Tibial nerve (tissue), 3 donors: ENCODE measurements around the gene CAP2.

Experiments
- POLR2A ChIP-seq, 2 donors: fragments of 450-650 bp; IDR thresholded peaks; one replicate each; pipeline ENCODE4 v1.6.1; 2017; ENCODE audit warnings: antibody characterized with exemption in 2 of 2, mild to moderate bottlenecking in 2 of 2, moderate library complexity in 2 of 2
- TF ChIP-seq, protein P1 (sequence below), 5 experiments: fragments of 200-600 bp in 3 of 5; fragments of 450-650 bp in 2 of 5; sonication (generic) in 3 of 5; IDR thresholded peaks; one replicate each; pipeline ENCODE4 v1.5.1; 2016 to 2019; ENCODE audit warnings: antibody characterized with exemption in 5 of 5, mild to moderate bottlenecking in 3 of 5, moderate library complexity in 2 of 5

DNA sequence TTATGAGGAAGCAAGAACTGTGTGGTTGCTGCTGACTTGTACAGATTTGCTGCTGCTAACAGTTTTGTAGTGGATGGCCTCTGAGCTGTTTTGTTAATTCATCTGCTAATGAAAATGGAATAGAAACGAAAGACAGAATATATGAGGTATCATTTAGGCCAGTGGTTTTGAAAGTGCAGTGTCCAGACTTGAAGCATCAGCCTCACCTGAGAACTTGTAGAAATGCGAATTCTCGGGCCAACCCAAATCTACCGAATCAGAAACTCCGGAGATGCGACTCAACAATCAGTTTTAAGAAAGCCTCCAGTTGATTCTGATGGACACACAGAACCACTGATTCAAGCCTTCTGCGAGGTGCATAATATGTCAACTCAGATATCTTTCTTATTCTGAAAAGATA, 62.5 kb downstream of the CAP2 start:
- TF ChIP-seq, protein P1, sequence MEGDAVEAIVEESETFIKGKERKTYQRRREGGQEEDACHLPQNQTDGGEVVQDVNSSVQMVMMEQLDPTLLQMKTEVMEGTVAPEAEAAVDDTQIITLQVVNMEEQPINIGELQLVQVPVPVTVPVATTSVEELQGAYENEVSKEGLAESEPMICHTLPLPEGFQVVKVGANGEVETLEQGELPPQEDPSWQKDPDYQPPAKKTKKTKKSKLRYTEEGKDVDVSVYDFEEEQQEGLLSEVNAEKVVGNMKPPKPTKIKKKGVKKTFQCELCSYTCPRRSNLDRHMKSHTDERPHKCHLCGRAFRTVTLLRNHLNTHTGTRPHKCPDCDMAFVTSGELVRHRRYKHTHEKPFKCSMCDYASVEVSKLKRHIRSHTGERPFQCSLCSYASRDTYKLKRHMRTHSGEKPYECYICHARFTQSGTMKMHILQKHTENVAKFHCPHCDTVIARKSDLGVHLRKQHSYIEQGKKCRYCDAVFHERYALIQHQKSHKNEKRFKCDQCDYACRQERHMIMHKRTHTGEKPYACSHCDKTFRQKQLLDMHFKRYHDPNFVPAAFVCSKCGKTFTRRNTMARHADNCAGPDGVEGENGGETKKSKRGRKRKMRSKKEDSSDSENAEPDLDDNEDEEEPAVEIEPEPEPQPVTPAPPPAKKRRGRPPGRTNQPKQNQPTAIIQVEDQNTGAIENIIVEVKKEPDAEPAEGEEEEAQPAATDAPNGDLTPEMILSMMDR (IDR thresholded peaks at IDR 0.05): no peak
- TF ChIP-seq POLR2A (IDR thresholded peaks at IDR 0.05): no peak
